IPS-15b (cell line): ENCODE measurements around the gene MCU.
"Not testable (repeated sequence)": the region's sequence is repeated elsewhere in the genome, so short reads cannot be mapped to it uniquely, and the experiment has no call there.

Experiments
- H3K27me3 ChIP-seq: one replicate; pipeline ENCODE4 v1.6.1; 2013; ENCODE audit warnings: low read length; ENCODE audit not compliant: control insufficient read depth, insufficient read depth
- H3K36me3 ChIP-seq: one replicate; pipeline ENCODE4 v1.6.1; 2013; ENCODE audit warnings: low read length; ENCODE audit not compliant: control insufficient read depth, insufficient read depth
- H3K4me1 ChIP-seq: one replicate; pipeline ENCODE4 v1.6.1; 2013; ENCODE audit warnings: mild to moderate bottlenecking, low read length; ENCODE audit not compliant: control insufficient read depth, insufficient read depth
- H3K4me3 ChIP-seq: one replicate; pipeline ENCODE4 v1.5.1; 2013; ENCODE audit warnings: low read depth, low read length
- H3K9ac ChIP-seq: one replicate; pipeline ENCODE4 v1.6.1; 2013; ENCODE audit warnings: low read depth, mild to moderate bottlenecking, low read length
- H3K9me3 ChIP-seq: one replicate; pipeline ENCODE4 v1.6.1; 2013; ENCODE audit warnings: mild to moderate bottlenecking, low read length; ENCODE audit not compliant: control insufficient read depth, insufficient read depth

Gene MCU

DNA sequence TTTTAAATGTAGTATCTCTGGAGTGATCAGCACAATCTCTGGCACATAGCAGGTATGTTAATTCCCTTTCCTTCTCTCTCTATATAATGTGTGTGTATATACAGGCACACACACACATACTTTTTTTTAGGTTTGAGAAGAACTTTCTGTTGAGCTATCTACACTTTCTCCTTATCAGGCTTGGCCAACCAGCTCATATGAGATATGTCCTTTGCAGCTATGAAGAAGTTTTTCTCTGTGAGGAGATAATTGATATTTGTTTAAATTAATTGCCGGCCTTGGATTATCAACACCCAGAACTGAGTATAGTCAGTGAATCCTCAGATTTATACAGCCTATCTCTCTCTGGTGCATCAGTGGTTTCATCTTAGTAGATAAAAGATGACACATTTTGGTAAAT is 2.3 kb upstream of the MCU start:
- peaks cover 5% of the 10 kb centered on the region for H3K4me1 ChIP-seq
- H3K9ac ChIP-seq, result no peak overlapping the region
- H3K27me3 ChIP-seq, result no peaks in the 10 kb centered on the region
- H3K4me3 ChIP-seq, result no peak overlapping the region
- H3K36me3 ChIP-seq, result no peaks in the 10 kb centered on the region
- no peaks in the 10 kb centered on the region for H3K9me3 ChIP-seq

DNA sequence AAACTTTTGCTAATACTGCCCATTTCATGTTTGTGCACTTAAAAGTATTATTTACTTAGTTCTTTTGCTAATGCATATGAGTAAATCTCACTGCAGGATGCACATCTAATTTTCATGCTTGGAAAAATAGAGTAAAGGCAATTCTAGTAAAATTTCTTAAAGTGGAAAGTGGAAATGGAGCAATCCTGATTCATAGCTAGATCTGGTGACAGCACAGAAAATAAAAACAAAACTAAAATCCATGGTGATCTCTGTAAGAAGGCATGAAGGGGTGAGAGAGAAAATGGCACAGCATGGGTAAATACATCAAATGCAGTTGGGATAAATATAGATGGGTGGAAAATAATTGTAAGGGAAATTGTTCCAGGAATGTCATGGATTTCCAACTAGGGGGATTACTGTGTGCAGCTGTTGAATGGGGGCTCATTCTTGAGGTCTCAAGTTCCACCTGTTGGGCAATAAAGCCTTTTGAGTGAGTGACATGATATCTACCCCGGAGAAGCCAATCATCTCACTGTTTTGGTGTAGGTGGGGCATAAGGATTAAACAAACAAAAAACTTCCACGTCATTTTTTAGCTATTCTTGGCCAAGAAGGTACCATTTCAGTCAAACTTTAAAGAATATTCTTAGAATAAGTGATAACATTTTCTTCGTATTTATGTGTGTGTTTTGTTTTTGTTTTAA is 1.7 kb upstream of the MCU start:
- Histone ChIP-seq H3K9me3 (no peaks in the 10 kb centered on the region), H3K9ac (no peak overlapping the region), H3K27me3 (no peaks in the 10 kb centered on the region), H3K36me3 (no peaks in the 10 kb centered on the region), H3K4me1 (peaks cover 9% of the 10 kb centered on the region), H3K4me3 (no peak overlapping the region)

DNA sequence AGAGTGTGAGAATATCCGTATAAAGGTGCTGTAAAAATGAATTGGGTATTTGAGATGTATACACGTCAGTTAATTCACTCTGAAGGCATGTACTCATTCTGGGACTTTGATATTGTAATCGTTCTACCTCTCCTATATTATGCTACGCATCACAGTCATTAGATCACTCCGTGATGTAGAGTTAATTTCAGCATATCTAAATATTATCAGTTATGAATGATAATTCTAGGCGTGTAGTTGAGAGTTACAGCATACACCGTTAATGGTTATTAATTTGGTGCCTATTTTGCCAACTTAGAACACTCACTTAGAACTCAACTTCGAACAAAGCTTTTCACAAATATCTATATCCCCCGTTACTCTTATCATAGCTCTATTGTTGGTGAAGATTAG is 477 bp upstream of the MCU start:
- H3K36me3 ChIP-seq, result no peaks in the 10 kb centered on the region
- no peak overlapping the region for H3K9ac ChIP-seq
- no peaks in the 10 kb centered on the region for H3K27me3 ChIP-seq
- H3K4me3 ChIP-seq, result peak overlapping the region; percentile 20
- H3K9me3 ChIP-seq, result no peaks in the 10 kb centered on the region
- peaks cover 9% of the 10 kb centered on the region for H3K4me1 ChIP-seq

DNA sequence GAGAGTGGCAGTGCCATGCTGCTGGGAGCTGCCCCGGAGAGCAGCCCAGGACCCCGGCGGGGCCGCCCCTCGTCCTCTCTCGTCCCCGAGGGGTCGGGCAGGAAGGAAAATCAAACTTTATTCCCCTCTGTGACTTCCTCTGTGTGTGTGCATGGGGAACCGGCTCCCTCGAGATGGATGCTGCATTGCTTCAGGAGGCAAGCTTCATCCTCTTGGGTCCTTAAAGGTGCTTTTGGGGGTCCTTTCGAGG is 726 bp downstream of the MCU start:
- Histone ChIP-seq H3K36me3 (no peaks in the 10 kb centered on the region), H3K27me3 (no peaks in the 10 kb centered on the region), H3K9me3 (no peaks in the 10 kb centered on the region), H3K4me3 (peak overlapping the region; percentile 92), H3K4me1 (peaks cover 9% of the 10 kb centered on the region), H3K9ac (peak overlapping the region; percentile 88)

DNA sequence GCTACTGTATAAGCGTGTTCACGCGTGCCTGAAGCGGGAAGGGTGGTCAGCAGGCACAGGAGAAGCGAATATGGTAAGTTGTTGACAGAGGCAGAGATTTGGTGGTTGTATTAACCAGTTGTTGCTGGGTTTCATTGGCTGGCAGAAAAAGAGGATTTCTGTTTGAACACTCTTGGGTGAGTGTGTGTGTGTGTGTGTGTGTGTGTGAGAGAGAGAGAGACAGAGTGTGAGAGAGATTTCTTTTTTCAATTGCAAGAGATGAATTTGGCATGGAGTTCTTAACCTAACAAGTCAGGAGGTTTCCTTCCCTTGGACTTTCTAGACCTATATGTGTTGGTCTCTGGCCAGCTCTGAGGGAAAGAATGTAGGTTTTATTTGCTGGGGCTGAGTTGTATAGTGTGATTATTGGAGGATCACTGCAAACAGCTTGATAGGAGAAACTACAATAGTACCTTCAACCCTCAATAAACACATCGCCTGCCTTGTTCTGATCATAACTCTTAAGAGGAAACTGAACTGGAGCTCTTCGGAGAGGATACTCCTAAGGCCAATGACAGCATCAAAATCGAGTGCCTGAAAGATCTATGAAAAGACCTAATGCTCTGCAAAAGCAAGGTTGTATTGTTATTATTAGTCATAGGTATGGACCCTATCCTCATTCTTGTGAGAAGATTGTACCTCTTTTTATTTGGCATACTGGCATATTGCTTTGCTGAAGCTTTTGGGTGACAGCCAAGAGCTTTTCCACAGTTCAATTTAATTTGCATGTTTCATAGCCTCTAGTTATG is 1.2 kb downstream of the MCU start:
- peak overlapping the region; percentile 92 for H3K4me3 ChIP-seq
- no peaks in the 10 kb centered on the region for H3K36me3 ChIP-seq
- no peaks in the 10 kb centered on the region for H3K9me3 ChIP-seq
- peak overlapping the region; percentile 88 for H3K9ac ChIP-seq
- peaks cover 9% of the 10 kb centered on the region for H3K4me1 ChIP-seq
- no peaks in the 10 kb centered on the region for H3K27me3 ChIP-seq

DNA sequence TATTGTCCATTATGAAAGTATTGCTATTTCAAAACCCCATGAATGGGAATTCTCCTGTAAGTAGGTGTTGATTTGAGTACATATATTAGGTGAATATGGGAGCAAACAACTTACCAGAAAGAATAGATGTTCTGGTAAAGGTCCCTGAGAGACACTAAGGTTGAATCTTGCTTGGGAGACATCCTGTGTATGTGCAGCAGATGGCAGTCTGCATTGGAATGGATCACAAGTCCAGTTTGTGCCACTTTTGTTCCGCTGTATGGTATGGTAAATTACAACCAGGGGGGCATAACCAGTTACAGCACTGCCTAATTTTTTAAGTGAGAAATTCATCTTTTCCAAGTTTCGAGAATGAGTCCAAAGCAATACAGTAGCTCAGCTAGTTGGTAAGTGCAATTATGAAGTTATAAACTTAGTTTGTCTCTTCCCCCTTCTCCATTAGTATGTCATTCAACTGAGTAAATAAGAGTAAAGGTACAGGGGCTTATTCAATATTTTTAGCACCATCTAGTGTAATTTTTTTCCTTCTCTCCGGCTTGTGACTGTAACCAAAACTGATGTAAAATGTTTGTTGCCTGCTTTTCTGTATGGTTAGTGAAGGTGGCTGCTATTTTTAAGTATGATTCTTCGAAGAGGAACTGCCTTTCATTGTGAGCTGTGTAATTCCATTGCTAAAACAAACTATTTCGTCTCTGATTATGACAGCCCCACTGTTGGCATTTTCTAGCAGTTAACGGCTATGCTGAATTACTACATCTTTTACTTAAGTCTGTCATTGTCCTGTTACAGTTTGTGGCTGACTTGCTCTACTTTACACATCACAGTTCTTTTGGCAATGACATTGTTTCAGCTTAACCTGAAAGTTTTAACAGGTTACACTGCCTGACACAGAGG is 2.8 kb downstream of the MCU start:
- H3K36me3 ChIP-seq, result no peaks in the 10 kb centered on the region
- no peak overlapping the region for H3K9ac ChIP-seq
- H3K4me3 ChIP-seq, result peak overlapping the region; percentile 10
- peaks cover 9% of the 10 kb centered on the region for H3K4me1 ChIP-seq
- H3K9me3 ChIP-seq, result no peaks in the 10 kb centered on the region
- no peaks in the 10 kb centered on the region for H3K27me3 ChIP-seq

DNA sequence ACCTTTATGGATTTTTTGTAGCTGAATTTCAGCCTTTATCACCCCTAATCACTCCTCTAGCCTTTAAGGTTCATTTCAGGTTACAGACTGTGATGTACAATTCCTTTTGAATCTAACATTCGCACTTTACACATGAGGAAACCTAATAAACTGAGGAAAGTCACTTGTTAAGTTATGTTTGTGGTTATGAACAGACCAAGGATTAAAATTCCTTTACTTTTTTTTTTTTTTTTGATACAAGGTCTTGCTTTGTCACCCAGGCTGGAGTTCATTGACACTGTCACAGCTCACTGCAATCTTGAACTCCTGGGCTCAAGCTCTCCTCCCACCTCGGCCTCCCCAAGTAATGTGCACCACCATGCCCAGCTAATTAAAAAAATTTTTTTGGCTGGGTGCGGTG is 3.6 kb downstream of the MCU start:
- peaks cover 9% of the 10 kb centered on the region for H3K4me1 ChIP-seq
- no peaks in the 10 kb centered on the region for H3K9me3 ChIP-seq
- H3K27me3 ChIP-seq, result no peaks in the 10 kb centered on the region
- no peak overlapping the region for H3K4me3 ChIP-seq
- no peaks in the 10 kb centered on the region for H3K36me3 ChIP-seq
- no peak overlapping the region for H3K9ac ChIP-seq

DNA sequence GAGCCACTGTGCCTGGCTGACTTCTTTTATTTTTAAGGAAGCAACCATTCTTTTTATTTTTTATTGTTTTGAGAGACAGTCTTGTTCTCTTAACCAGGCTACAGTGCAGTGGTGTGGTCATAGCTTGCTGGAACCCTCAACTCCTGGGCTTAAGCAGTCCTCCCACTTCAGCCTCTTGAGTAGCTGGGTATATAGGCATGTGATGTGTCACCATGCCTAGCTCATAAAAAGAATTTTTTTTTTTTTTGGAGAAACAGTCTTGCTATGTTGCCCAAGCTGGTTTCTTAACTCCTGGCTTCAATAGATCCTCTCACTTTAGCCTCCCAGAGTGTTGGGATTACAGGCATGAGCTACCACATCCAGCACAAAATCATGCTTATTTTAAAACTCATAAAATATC is 5.8 kb downstream of the MCU start:
- H3K9me3 ChIP-seq, result no peaks in the 10 kb centered on the region
- H3K9ac ChIP-seq, result no peak overlapping the region
- H3K4me3 ChIP-seq, result no peak overlapping the region
- H3K27me3 ChIP-seq, result no peaks in the 10 kb centered on the region
- H3K4me1 ChIP-seq, result peaks cover 9% of the 10 kb centered on the region
- H3K36me3 ChIP-seq, result no peaks in the 10 kb centered on the region

DNA sequence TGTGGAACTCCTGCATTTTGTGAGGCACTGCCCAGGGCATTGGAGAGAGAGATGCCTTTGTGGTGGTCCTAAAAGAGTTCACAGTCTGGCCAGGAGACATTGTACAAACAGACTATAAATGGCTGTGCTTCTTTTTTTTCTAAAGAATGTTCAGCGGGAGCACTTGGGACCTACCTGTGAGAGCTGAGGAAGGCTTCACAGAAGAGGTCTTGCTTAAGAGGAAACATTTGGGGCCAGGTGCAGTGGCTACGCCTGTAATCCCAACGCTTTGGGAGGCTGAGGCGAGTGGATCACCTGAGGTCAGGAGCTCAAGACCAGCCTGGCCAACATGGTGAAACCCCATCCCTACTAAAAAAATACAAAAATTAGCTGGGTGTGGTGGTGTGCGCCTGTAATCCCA is 10.5 kb downstream of the MCU start:
- H3K27me3 ChIP-seq, H3K36me3 ChIP-seq, H3K9me3 ChIP-seq, H3K9ac ChIP-seq, H3K4me1 ChIP-seq, H3K4me3 ChIP-seq: not testable (repeated sequence)

DNA sequence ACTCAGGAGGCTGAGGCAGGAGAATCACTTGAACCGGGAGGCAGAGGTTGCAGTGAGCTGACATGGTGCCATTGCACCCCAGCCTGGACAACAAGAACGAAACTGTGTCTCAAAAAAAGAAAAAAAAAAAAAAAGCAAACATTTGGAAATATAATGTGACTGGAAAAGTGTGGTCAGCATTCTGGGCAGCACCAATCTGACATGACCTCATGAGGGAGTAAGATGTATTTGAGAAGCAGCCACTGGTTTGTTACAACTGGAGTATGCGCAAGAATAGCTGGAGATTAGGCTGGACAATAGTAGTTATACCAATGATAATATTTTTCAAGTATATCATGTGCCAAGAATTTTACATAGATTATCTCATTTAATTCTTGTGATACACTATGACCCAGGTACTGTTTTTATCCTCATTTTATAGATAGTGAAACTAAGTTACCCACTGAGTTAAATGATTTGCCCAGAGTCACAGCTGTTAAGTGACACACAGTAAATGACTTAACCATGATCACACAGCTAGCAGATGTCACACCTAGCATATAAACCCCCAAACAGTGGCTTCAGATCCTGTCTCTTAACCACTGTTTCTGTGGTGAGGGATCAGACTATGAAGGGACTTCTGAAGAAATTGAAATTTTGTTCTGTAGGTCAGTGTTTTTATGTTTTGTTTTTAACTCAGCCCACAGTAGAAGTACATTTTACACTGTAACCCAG is 11.1 kb downstream of the MCU start:
- Histone ChIP-seq H3K36me3 (no peaks in the 10 kb centered on the region), H3K4me1 (no peaks in the 10 kb centered on the region), H3K9ac (no peak overlapping the region), H3K9me3 (no peaks in the 10 kb centered on the region), H3K4me3 (no peak overlapping the region), H3K27me3 (no peaks in the 10 kb centered on the region)

DNA sequence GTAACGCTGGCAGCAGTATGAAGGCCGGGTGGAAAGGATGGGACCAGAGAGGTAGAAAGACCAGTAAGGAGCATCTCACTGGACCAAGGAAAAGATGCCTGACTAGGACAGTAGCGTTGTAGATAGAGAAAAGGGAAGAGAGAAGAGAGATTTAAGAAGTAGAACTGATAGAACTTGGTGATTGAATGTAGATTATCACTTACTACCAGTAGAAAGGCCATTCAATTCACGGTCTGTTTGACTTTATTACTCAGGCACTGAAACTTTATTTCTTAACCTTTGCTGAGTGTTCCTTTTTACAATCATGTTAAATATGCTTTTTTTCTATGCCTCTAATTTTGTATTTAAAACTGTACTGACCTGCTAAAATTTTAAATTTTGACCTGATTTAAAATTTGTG is 12.2 kb downstream of the MCU start:
- no peak overlapping the region for H3K4me3 ChIP-seq
- no peak overlapping the region for H3K9ac ChIP-seq
- no peaks in the 10 kb centered on the region for H3K9me3 ChIP-seq
- no peaks in the 10 kb centered on the region for H3K36me3 ChIP-seq
- no peaks in the 10 kb centered on the region for H3K27me3 ChIP-seq
- H3K4me1 ChIP-seq, result peaks cover 2% of the 10 kb centered on the region
